Measurements from ENCODE around the gene FAR2. TPM values are rescaled to one million over a fixed set of nuclear protein-coding genes. Genes with fewer than 3 reads are reported as not detected.
"Not testable (repeated sequence)": the region's sequence is repeated elsewhere in the genome, so short reads cannot be mapped to it uniquely, and the experiment has no call there.

FAR2 gene
- total RNA-seq, 2 donors from 2014 or later, result 9.6 to 10.3 TPM

- intact Hi-C loops (cut with DNase I), result no loop called here
- no peak for DNase-seq (ENCODE audit: low spot score)
Measured at GRCh38 chr12:29150462-29150861, 1.4 kb downstream of the FAR2 start.

GRCh38 chr12:29152223-29152868, 3.3 kb downstream of the FAR2 start:
- DNase-seq (ENCODE audit: low spot score), result no peak
- intact Hi-C loops (cut with DNase I), result no loop called here

GRCh38 chr12:29152981-29153630, 4.0 kb downstream of the FAR2 start:
- intact Hi-C loops (cut with DNase I), result no loop called here
- no peak for DNase-seq (ENCODE audit: low spot score)

DNA sequence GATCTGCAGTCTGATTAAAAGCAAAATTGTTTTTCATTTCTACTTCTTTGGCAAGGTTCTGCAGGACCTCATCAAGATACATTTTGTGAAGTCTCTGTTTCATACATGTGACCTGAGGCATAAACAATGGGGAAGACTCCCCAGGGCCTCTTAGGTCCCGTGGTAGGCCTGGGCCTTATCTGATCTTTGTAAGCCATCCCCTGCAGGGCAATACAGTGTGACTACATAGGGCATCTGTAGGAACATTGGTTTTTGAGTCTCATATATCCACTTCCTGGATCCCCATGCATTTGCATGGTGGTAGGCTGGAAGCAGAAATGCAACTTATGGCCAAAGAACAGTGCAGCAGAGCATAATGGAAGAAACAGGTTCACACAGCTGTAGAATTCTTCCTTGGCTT, 6.0 kb downstream of the FAR2 start:
- intact Hi-C loops (cut with DNase I), result no loop called here

GRCh38 chr12:29157486-29157946, 8.4 kb downstream of the FAR2 start:
- intact Hi-C loops (cut with DNase I), result no loop called here
- no peak for DNase-seq (ENCODE audit: low spot score)

More for the DNA sequence above, 6.0 kb downstream of the FAR2 start:
- DNase-seq (ENCODE audit: low spot score), result no peak

DNA sequence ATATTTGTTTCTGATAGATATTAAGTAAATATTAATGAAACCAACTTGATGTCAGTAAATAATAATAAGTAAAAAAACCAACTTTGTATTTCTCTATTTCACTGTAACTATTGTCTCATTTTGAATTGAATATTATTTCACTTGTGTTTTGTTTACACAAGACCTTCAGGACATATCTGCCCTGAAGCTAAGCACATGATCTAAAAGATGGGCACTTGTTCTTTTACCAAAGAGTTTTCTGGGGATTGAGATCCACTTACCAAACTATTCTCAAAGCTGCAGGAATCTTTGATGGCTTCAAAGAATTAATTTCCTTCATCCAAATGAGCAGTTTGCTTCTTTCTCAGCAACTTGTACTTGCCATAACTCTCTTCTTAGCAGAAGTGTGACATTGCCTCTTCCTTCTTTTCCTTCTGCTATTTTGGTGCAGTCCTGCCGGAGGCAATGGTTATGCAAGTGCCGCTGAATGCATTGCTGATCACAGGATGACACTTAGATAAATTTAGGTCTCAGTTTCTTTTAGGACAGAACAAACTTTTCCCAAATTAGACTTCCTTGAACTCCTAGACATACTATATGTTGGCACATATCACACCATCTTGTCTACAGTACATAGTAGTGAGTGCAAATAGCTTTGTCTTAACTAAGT, 9.2 kb downstream of the FAR2 start:
- DNase-seq (ENCODE audit: low spot score), result no peak
- intact Hi-C loops (cut with DNase I), result no loop called here

GRCh38 chr12:29159661-29160060, 10.6 kb downstream of the FAR2 start:
- DNase-seq (ENCODE audit: low spot score), result no peak
- intact Hi-C loops (cut with DNase I), result no loop called here

DNA sequence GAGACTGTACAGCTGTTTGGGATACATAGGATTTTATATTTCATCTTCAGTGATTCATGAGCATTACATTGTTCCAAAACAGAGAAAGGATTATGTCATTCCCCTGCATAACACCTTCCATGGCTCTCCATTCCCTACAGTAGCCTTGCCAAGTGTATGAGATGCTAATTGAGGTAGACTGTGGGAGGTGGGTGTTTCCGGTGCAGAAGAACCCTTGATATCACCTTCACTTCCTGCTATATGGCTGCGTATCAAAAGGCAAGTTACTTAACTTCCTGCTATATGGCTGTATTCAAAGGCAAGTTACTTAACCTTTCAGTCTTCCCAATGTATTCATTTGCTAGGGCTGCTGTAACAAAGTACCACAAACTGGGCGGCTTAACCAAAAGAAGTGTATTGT, 11.2 kb downstream of the FAR2 start:
- DNase-seq (ENCODE audit: low spot score), result no peak
- intact Hi-C loops (cut with DNase I), result no loop called here

- no peak for DNase-seq (ENCODE audit: low spot score)
- intact Hi-C loops (cut with DNase I), result no loop called here
Measured at GRCh38 chr12:29163146-29163545, 14.1 kb downstream of the FAR2 start.

DNA sequence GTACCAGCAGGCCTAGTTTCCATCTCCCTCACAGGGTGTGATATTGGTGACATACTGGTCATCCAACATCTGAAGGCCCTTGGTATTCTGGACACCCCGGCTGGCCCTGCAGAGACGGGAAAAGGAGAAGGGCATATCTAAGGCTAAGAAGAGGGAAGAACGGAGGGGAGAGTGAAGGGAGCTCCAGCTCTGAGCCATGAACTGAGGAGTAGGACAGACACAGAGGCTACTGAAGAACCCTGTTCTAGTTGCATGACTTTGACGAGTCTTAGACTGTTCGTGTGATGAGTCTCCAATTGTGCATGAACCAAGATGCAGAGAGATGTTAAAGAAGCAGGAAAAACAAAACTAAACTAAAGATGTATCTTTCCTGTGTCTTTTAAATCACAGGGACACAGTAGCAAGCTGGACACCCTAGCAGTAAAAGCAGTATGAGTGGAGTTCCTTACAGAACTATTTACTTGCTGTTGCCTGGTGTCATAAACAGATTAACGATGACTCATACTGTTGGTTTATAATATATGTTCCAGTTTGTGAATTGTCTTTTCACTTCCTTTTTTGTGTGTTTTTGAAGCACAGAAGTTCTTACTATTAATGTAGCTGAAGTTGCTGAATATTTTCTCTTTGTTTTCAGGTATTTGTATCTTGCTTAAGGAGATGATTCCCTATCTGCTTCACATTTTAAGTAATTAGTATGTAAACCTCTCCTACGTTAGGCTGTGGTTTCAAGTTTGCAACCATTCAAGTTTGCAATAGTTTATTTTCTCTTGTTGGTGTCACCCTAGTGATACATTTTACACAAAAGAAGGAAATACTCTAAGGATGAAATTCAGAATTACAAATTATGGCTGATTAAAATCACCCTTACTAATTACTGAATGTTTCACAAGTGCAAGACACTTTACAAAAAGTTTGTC, 15.7 kb downstream of the FAR2 start:
- intact Hi-C loops (cut with DNase I), result no loop called here
- DNase-seq (ENCODE audit: low spot score), result no peak

DNA sequence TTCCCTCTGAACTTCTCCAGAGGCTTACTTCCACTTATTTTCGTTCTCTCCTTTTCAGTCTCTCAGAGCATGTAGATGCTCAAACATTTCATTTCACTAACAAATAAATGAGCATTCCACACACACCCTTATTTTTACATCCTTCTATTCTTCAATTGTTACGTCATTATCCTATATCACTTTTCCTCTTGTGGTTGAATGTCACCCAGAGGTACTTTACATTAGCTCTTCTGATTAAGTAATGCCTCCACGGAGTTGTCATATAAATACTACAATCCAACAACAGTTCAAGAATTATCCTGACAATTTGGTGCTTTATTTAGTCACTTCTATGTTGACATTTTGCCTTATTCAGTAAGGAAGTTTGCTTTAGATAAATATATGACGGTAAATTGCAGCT, 18.4 kb downstream of the FAR2 start:
- intact Hi-C loops (cut with DNase I), result no loop called here
- no peak for DNase-seq (ENCODE audit: low spot score)

- DNase-seq (ENCODE audit: low spot score), result no peak
- intact Hi-C loops (cut with DNase I), result no loop called here
Measured at GRCh38 chr12:29167988-29168387, 18.9 kb downstream of the FAR2 start.

DNA sequence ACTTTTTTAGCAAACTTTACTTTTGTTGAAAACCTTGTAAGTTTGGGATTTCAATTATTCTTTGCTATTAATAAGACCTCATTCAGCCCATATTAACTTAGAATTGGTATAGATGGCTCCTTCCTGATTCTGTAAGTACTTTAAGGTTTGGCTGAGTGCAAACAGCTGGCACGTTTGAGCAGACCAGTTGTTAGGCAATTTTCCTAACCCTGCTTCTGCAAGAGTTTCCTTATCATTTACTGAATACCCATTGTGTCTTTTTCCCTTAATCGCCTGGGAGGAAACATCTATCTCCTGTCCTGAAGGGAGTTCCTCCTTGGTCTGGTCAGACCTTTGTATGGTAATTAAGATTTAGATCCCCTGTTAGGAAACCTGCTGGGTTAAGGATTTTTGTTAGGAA, 20.9 kb downstream of the FAR2 start:
- intact Hi-C loops (cut with DNase I); DNase-seq (ENCODE audit: low spot score): not testable (repeated sequence)

DNA sequence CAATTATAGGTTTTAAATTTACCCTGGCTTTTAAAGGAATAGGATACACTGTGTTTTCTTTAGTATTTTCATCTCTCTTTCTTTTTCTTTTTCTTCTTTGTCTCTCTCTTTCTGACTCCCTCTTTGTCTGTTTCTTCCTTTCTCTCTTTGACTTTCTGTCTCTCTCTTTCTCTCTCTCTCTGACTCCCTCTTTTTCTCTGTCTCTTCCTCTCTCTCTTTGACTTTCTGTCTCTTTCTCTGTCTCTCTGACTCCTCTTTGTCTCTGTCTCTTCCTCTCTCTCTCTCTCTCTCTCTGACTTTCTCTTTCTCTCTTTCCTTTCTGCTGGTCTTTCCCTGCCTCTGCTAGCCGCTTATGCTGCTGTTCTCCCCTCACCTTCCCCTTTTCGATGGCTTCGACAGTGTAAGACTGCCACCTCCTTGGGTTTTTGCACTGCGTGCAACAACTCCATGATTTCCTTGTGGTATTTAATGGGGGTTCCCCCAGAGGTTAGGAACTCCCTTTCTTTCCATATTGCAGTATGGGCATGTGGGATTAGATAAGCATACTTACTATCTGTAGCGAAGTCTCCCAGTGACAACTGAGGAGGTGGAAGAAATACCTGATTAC, 21.5 kb downstream of the FAR2 start:
- DNase-seq (ENCODE audit: low spot score), result not testable (repeated sequence)

GRCh38 chr12:29171421-29172258, 22.6 kb downstream of the FAR2 start:
- DNase-seq (ENCODE audit: low spot score), result no peak
- intact Hi-C loops (cut with DNase I), result no loop called here

More for the DNA sequence above, 21.5 kb downstream of the FAR2 start:
- intact Hi-C loops (cut with DNase I), result not testable (repeated sequence)

DNA sequence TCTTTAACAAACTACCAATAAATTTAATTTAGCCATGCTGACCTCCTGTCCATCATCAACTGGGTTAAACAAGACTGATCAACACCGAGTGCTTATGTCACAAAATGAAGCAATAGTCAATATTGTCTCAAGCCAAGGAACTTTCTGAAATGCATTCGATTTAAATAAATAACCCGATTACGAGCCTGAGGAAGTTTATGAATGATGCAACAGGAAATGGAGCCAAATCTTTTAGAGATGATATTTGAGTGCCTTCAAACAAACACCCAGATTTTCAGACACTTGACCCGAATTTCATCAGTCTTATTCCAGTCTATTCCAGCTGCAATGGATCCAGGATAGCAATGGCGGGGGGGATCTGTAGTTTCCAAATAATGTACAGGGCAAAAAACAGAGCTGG, 27.9 kb downstream of the FAR2 start:
- intact Hi-C loops (cut with DNase I), result no loop called here
- no peak for DNase-seq (ENCODE audit: low spot score)

- DNase-seq (ENCODE audit: low spot score); intact Hi-C loops (cut with DNase I): not testable (repeated sequence)
Measured at GRCh38 chr12:29182247-29182646, 33.2 kb downstream of the FAR2 start.

DNA sequence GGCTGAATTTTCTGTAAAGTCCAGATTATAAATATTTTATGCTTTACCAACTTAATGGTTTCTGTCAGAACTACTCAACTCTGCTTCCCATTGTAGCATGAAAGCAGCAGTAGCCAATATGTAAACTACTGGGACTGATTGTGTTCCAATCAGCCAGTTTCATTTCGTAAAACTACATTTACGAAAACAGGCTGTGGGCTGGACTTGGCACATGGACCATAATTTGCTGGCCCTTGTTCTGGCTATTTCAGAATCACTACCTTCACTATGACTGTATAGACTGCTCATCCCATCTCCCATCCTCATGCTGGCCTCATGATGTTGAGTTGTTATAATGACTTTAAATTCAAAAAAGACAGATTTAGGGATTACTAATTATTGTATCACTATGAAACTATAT, 38.7 kb downstream of the FAR2 start:
- intact Hi-C loops (cut with DNase I), result no loop called here
- DNase-seq (ENCODE audit: low spot score), result no peak
